ENCODE measurements around the gene C8G.

GRCh38 chr9:136985853-136986252 is 40.8 kb downstream of the C8G start:
- no peak for TF ChIP-seq CTCF (IDR thresholded peaks at IDR 0.05)
- TF ChIP-seq ZFX (IDR thresholded peaks at IDR 0.05; ENCODE audit: borderline replicate concordance), result no peak

All from 22Rv1 (cell line).